SK-N-SH treated with all-trans-retinoic acid at 6 μM for 48 hours (cell line): Measurements from ENCODE around the gene LCLAT1.
"Not testable (repeated sequence)": the region's sequence is repeated elsewhere in the genome, so short reads cannot be mapped to it uniquely, and the experiment has no call there.

Experiments used
- ATAC-seq: fragments of 200-7000 bp; cut with Tn5 transposase; 3 replicates; pipeline ENCODE4 v1.9.1; 2020; ENCODE audit warnings: mild to moderate bottlenecking, moderate library complexity
- BACH2 ChIP-seq: fragments of 250-450 bp; sonication (Bioruptor Pico); IDR thresholded peaks from 2 replicates; pipeline ENCODE4 v1.9.0; 2021; ENCODE audit warnings: mild to moderate bottlenecking, borderline replicate concordance
- CSDC2 ChIP-seq: fragments of 250-450 bp; sonication (Bioruptor Pico); IDR thresholded peaks from 2 replicates; pipeline ENCODE4 v1.5.0; 2020; ENCODE audit warnings: mild to moderate bottlenecking, moderate library complexity
- CSRNP3 ChIP-seq: fragments of 250-450 bp; sonication (Bioruptor Pico); IDR thresholded peaks from 2 replicates; pipeline ENCODE4 v1.5.1; 2021; ENCODE audit warnings: mild to moderate bottlenecking, moderate library complexity
- ESRRG ChIP-seq: fragments of 250-450 bp; sonication (Bioruptor Pico); IDR thresholded peaks from 2 replicates; pipeline ENCODE4 v1.6.1; 2021; ENCODE audit warnings: mild to moderate bottlenecking
- GLIS3 ChIP-seq: fragments of 250-450 bp; sonication (Bioruptor Pico); IDR thresholded peaks from 2 replicates; pipeline ENCODE4 v1.5.0; 2020; ENCODE audit warnings: mild to moderate bottlenecking, moderate library complexity
- ISL1 ChIP-seq: fragments of 250-450 bp; sonication (Bioruptor Pico); IDR thresholded peaks from 2 replicates; pipeline ENCODE4 v2.1.2; 2022; ENCODE audit warnings: mild to moderate bottlenecking, moderate library complexity
- OSR1 ChIP-seq: fragments of 250-450 bp; sonication (Bioruptor Pico); IDR thresholded peaks from 2 replicates; pipeline ENCODE4 v1.8.0; 2022; ENCODE audit warnings: moderate library complexity, mild to moderate bottlenecking, inconsistent platforms
- PATZ1 ChIP-seq: fragments of 250-450 bp; sonication (Bioruptor Pico); IDR thresholded peaks from 2 replicates; pipeline ENCODE4 v1.8.0; 2020; ENCODE audit warnings: mild to moderate bottlenecking, moderate library complexity, borderline replicate concordance
- PPARA ChIP-seq: fragments of 250-450 bp; sonication (Bioruptor Pico); IDR thresholded peaks from 2 replicates; pipeline ENCODE4 v1.5.0; 2020; ENCODE audit warnings: mild to moderate bottlenecking, borderline replicate concordance
- RARB ChIP-seq: fragments of 250-450 bp; sonication (Bioruptor Pico); IDR thresholded peaks from 2 replicates; pipeline ENCODE4 v1.8.0; 2021; ENCODE audit warnings: mild to moderate bottlenecking, moderate library complexity
- SNAI2 ChIP-seq: fragments of 250-450 bp; sonication (Bioruptor Pico); IDR thresholded peaks from 2 replicates; pipeline ENCODE4 v1.5.0; 2020; ENCODE audit warnings: mild to moderate bottlenecking, moderate library complexity
- TCF4 ChIP-seq: fragments of 250-450 bp; sonication (Bioruptor Pico); IDR thresholded peaks from 2 replicates; pipeline ENCODE4 v1.8.0; 2021; ENCODE audit warnings: mild to moderate bottlenecking, moderate library complexity, borderline replicate concordance
- TOX ChIP-seq: fragments of 250-450 bp; sonication (Bioruptor Pico); IDR thresholded peaks from 2 replicates; pipeline ENCODE4 v1.8.0; 2021; ENCODE audit warnings: mild to moderate bottlenecking, moderate library complexity, borderline replicate concordance
- TSHZ2 ChIP-seq: fragments of 250-450 bp; sonication (Bioruptor Pico); IDR thresholded peaks from 2 replicates; pipeline ENCODE4 v1.5.0; 2020; ENCODE audit warnings: mild to moderate bottlenecking, moderate library complexity
- ZC3H10 ChIP-seq: fragments of 250-450 bp; sonication (Bioruptor Pico); IDR thresholded peaks from 2 replicates; pipeline ENCODE4 v1.5.1; 2021; ENCODE audit warnings: mild to moderate bottlenecking, moderate library complexity
- ZFP3 ChIP-seq: fragments of 250-450 bp; sonication (Bioruptor Pico); IDR thresholded peaks from 2 replicates; pipeline ENCODE4 v1.5.0; 2020; ENCODE audit warnings: mild to moderate bottlenecking, moderate library complexity
- ZFP30 ChIP-seq: fragments of 450-650 bp; formaldehyde crosslinking; IDR thresholded peaks from 2 replicates; pipeline ENCODE4 v1.5.0; 2022; ENCODE audit warnings: mild to moderate bottlenecking, moderate library complexity
- ZNF565 ChIP-seq: fragments of 450-650 bp; formaldehyde crosslinking; conservative IDR thresholded peaks from 2 replicates; pipeline ENCODE4 v1.5.0; 2020; ENCODE audit warnings: low read depth, mild to moderate bottlenecking, moderate library complexity
- ZNF70 ChIP-seq: fragments of 450-650 bp; formaldehyde crosslinking; IDR thresholded peaks from 2 replicates; pipeline ENCODE4 v1.5.0; 2020; ENCODE audit warnings: mild to moderate bottlenecking, moderate library complexity
- ZNF8 ChIP-seq: fragments of 450-650 bp; formaldehyde crosslinking; IDR thresholded peaks from 2 replicates; pipeline ENCODE4 v1.5.0; 2020; ENCODE audit warnings: mild to moderate bottlenecking, moderate library complexity
- TF ChIP-seq, protein P1 (sequence below): fragments of 250-450 bp; sonication (Bioruptor Pico); IDR thresholded peaks from 2 replicates; pipeline ENCODE4 v1.5.1; 2020; ENCODE audit warnings: low read depth, mild to moderate bottlenecking, moderate library complexity
- TF ChIP-seq, protein P2 (sequence below): fragments of 250-450 bp; sonication (Bioruptor Pico); IDR thresholded peaks from 2 replicates; pipeline ENCODE4 v1.8.0; 2021; ENCODE audit warnings: low read depth, mild to moderate bottlenecking, moderate library complexity, borderline replicate concordance

Gene LCLAT1

GRCh38 chr2:30493440-30493839 is 46.4 kb downstream of the LCLAT1 start:
- TF ChIP-seq TOX (CRISPR knock-in tag) (no peak), PPARA (CRISPR knock-in tag) (no peak), ZFP30 (CRISPR knock-in tag) (no peak), ZC3H10 (no peak), RARB (no peak), SNAI2 (no peak), CSRNP3 (no peak), ESRRG (CRISPR knock-in tag) (no peak), CSDC2 (CRISPR knock-in tag) (no peak), ZFP3 (CRISPR knock-in tag) (no peak), TCF4 (CRISPR knock-in tag) (no peak), ZNF8 (CRISPR knock-in tag) (no peak), TSHZ2 (CRISPR knock-in tag) (no peak), ISL1 (CRISPR knock-in tag) (no peak), GLIS3 (CRISPR knock-in tag) (no peak)
- TF ChIP-seq, protein P1, sequence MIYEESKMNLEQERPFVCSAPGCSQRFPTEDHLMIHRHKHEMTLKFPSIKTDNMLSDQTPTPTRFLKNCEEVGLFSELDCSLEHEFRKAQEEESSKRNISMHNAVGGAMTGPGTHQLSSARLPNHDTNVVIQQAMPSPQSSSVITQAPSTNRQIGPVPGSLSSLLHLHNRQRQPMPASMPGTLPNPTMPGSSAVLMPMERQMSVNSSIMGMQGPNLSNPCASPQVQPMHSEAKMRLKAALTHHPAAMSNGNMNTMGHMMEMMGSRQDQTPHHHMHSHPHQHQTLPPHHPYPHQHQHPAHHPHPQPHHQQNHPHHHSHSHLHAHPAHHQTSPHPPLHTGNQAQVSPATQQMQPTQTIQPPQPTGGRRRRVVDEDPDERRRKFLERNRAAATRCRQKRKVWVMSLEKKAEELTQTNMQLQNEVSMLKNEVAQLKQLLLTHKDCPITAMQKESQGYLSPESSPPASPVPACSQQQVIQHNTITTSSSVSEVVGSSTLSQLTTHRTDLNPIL = no peak
- TF ChIP-seq, protein P2, sequence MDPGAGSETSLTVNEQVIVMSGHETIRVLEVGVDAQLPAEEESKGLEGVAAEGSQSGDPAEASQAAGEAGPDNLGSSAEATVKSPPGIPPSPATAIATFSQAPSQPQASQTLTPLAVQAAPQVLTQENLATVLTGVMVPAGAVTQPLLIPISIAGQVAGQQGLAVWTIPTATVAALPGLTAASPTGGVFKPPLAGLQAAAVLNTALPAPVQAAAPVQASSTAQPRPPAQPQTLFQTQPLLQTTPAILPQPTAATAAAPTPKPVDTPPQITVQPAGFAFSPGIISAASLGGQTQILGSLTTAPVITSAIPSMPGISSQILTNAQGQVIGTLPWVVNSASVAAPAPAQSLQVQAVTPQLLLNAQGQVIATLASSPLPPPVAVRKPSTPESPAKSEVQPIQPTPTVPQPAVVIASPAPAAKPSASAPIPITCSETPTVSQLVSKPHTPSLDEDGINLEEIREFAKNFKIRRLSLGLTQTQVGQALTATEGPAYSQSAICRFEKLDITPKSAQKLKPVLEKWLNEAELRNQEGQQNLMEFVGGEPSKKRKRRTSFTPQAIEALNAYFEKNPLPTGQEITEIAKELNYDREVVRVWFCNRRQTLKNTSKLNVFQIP (CRISPR knock-in tag) = no peak
- ATAC-seq = no peak

DNA sequence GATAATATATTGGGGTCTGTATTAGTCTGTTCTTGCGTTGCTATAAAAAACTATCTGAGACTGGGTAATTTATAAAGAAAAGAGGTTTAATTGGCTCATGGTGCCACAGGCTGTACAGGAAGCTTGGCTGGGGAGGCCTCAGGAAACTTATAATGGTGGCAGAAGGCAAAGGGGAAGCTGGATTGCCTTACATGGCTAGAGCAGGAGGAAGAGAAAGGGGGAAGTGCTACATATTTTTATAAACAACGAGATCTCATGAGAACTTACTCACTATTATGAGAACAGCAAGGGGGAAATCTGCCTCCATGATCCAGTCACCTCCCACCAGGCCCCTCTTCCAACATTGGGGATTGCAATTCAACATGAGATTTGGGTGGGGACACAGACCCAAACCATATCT is 48.9 kb downstream of the LCLAT1 start:
- not testable (repeated sequence) for ATAC-seq

- no peak for ATAC-seq
- TF ChIP-seq TOX (CRISPR knock-in tag) (no peak), CSDC2 (CRISPR knock-in tag) (no peak), SNAI2 (no peak), TSHZ2 (CRISPR knock-in tag) (no peak), ZNF8 (CRISPR knock-in tag) (no peak), RARB (no peak), CSRNP3 (no peak), ESRRG (CRISPR knock-in tag) (no peak), TCF4 (CRISPR knock-in tag) (no peak), GLIS3 (CRISPR knock-in tag) (no peak), ZC3H10 (no peak), BACH2 (CRISPR knock-in tag) (no peak), ZNF70 (no peak), ZNF565 (CRISPR knock-in tag) (no peak), PATZ1 (CRISPR knock-in tag) (no peak), ZFP3 (CRISPR knock-in tag) (no peak), OSR1 (CRISPR knock-in tag) (no peak)
- TF ChIP-seq, protein P2 (CRISPR knock-in tag) = no peak
Observed at GRCh38 chr2:30499681-30500080, 52.6 kb downstream of the LCLAT1 start.
